HG03575 (cell line): ENCODE measurements around the gene AGMO.
"Not testable (repeated sequence)": the region's sequence is repeated elsewhere in the genome, so short reads cannot be mapped to it uniquely, and the experiment has no call there.

Experiments
- ATAC-seq: cut with Tn5 transposase; IDR thresholded peaks from one replicate; pipeline ENCODE4 v1.9.1; 2021; ENCODE audit not compliant: unreplicated experiment, insufficient number of reproducible peaks, low FRiP score; ENCODE audit errors: extremely low read depth

AGMO gene

DNA sequence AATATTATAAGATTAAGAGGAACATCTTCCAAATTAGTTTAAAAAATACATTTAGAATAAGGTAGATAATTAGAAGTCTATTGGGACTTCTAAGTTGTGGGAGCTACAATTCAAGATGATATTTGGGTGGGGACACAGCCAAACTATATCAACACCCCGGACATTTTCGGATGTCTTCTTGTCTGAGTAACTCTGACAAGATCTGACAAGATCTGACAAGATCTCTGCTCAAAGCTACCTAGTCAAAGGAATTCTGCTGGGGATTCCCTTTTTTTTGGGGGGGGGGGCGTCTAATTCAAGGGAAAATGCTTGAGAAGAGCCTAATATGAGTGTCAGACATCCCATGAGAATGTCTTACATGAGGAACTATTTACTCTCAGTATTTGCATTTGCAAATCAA is 5.2 kb upstream of the AGMO start:
- no peak for ATAC-seq

DNA sequence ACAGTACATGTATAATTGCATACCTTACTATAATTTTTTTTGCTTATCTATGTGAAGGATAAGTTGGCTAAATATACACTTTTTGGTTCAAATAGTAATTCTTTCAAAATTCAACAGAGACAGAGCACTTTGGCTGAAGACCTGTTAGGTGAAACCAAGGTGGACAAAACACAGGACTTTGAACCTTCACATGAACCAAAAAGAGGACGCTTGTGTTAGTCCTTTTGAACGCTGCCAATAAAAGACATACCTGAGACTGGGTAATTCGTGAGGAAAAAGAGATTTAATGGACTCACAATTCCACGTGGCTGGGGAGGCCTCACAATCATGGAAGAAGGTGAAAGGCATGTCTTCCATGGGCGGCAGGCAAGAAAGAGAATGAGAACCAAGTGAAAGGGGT is 4.7 kb upstream of the AGMO start:
- ATAC-seq: no peak

DNA sequence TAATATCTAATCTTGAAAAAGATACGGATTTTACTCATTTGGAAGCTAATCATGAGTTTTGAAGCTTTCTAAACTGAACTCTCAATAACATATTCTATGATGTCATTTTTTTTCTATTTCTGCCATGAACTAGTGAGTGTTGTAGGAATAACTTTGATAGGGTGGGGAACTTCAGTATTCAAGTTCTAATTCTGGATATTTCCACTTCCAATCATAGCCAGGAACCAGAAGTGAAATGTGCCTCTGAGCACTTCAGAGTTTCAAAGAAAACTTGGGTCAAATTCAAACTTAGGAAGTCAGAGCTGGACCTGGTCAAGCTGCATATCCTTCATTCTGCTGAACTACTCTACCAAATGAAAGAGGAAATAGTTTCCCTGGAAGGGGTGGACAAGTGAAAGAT is 847 bp downstream of the AGMO start:
- no peak for ATAC-seq

DNA sequence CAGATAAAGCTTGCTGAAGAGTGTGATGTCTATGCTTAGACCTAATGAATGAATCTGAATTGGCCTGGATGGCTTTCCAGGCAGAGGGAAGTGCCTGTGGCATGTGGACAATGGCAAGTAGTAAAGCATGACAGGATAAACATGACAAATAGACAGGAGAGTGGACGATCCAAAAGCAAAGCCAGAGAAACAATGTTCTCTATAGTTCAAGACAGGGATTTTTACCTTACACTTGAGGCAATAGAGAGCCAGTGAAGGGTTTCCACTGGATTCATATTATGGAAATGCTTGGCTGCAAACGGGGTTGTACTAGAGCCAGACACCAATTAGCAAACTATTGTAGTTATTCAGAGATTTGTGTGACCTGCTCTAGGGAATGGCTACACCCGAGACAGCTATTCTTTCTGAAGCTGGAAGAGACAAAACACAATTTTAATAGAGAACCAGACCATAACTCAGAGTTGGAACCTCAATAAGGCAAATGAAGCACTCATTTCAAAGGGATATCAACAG is 2.3 kb downstream of the AGMO start:
- ATAC-seq: no peak

DNA sequence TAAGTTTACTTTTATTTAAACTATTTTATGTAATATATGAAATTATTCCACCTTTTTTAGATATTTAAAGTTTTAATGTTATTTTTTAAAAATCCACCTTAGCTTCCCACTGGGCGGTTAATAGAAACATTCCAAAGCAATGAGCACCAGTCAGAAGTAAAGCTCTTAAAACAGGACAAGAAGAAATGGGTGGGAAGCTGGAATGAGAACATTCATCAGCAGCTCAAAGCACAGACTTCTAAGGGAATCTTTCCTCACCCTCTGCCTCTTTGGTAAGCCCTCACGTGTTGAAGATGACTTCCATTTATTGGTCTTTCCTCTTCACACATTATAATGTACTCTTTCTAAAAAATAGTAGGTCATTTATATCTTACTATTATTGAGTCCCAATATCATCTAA is 3.1 kb downstream of the AGMO start:
- no peak for ATAC-seq

DNA sequence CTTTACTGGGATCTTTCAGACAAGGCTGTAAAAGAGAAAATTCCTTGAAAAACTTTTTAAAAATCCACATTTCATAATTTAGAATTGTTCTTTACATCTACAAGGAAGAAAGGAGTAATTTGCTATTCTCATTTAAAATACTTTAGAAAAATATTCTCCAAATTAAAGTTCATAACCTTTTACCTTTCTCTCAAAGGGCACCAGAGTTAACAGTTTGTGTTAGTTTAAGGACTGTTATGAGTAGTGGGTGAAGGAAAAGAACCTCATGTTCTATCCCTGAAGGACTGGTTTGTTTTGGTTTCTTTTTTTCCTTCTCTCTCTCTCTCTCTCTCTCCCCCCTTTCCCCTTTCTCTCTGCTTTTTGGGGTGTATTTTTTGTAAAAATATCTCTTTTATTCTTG is 4.1 kb downstream of the AGMO start:
- no peak for ATAC-seq

DNA sequence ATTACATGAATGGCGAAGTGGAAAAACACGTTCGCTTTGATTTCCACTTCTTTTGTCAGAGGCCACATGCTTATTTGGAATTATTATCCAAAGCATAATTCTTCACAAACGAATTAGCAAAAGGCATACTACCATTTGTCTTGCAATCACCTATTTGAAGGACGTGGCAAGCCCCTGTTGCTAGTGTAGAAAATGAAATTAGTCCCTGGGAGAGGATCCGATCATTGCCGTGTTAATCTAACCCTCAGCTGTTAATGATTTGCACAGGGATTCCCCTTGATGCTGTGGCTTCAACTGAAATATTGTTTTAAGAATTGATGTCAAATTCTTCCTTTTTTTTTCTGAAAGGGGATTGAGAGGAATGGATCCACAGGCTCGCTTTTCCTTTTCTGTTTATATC is 4.6 kb downstream of the AGMO start:
- ATAC-seq: no peak

DNA sequence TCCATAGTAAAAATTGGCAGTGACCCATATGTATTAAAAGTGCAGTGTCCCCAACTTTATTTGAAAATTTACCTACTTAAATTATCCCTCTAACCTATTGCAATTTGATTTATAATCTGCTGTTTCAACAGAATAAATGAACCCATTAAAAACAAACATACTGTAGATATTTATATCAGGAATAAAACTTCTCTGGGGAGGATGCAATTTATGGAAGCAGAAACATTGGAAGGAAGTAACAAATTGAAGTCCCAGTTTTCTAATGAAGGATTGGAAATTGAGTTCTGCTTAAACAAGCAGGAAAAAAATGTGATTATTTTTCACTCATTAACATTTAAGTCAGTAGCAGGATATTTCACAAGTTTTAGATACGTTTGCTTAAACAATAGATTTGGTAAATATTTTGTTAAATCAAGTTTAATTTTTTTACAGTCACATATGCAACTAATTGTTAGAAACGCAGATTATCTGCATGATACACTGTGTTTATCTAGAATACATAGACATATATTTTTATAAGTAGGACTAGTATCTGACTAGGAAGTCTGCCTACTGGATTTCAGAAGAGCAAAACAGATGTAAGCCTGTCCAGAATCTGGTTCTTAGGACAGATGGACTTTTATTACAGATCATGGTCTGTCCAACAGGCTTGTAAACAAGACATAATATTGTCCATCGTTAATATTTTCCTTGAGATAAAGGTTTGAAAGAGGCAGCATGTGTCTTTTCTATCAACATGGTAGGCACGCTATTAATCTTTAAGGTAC is 5.3 kb downstream of the AGMO start:
- no peak for ATAC-seq

DNA sequence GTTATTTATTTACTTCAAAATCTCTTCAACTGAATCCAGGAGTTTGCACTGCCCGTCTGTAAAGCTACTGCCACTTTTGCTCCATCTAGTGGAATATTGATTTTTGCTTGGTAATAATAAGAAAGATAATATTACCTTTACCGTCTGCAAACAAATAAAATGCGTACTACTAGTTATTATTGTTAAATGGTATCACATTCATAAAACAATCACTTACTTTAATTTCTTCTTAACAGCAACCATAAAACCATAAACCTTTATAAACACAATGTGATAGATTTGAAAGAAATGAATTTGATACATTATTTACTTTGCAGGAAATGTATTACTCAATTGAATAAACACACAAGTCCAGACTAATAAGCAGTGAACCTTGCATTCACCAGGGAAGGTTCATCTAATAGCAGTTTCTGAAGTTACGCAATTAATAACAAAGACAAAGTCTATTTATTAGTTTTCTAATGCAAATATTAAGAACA is 6.4 kb downstream of the AGMO start:
- no peak for ATAC-seq

DNA sequence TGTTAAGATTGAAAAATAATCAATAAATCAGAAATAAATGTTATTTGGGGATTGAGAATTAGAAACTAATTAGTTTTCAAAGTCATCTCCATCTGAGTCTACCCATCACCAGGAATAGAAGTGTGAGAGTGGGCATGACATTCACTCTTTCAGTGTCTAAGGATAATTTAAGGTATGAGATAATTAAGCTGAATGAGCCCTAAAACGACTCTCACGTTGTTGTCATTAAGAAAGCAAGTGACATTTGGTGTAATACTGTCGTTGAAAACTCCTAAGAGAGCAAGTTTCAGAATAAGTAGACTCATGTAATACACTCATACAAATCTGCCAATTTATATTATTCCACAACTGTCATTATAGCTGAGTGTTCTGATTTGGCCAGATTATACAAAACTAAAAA is 7.1 kb downstream of the AGMO start:
- no peak for ATAC-seq

DNA sequence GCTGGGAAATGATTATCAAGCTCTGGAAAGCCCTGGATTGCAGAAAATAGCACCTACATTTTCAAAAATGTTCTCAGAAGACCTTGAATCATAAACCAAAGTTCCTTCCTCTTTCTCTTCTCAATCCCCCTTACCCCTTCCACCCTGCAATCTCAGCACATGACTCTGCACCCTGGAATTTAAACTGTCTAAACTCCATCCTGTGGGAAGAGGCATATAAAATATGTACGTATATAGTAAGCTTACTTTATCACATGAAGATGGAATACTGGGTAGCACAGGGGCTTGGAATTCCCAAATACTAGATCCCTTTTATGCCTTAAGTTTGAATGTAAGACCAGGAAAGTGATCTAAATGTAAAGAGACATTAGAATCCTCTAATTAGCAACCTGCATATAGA is 7.7 kb downstream of the AGMO start:
- ATAC-seq: no peak

DNA sequence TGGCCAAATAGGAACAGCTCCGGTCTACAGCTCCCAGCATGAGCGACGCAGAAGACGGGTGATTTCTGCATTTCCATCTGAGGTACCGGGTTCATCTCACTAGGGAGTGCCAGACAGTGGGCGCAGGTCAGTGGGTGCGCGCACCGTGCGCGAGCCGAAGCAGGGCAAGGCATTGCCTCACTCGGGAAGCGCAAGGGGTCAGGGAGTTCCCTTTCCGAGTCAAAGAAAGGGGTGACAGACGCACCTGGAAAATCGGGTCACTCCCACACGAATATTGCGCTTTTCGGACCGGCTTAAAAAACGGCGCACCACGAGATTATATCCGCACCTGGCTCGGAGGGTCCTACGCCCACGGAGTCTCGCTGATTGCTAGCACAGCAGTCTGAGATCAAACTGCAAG is 14.5 kb downstream of the AGMO start:
- not testable (repeated sequence) for ATAC-seq

DNA sequence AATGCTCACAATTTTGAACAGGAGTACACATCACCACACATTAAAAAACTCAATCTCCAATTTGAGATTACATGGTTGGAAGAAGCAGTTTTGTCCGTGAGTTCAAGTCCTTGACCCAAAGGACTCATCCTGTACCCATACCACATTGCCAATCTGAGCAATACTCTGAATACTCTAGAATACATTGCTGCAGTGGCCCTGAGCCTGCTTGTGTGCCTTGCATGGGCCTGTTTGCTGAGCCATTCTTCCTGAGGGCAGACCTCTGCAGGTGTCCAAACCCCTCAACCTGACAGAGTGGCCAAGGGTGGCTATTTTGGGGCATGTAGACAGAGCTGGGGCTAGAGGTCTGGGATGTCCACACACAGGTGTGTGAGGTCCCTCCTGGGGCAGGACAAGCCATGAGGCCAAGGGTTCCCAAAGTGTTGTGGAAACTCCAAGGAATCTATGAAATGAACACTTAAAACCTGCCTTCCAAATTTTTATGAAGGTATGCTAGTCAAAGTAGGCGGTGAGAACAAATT is 15.5 kb downstream of the AGMO start:
- no peak for ATAC-seq

DNA sequence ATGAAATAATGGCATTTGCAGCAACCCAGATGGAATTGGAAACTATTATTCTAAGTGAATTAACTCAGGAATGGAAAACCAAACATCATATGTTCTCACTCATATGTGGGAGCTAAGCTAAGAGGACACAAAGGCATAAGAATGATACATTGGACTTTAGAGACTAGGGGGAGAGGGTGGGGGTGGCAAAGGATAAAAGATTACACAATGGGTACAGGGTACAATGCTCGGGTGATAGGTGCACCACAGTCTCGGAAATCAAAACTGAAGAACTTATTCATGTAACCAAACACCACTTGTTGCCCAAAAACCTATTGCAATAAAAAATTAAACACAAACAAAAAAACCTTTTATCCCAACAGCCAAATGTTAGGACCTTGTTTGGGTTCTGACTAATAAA is 17.8 kb downstream of the AGMO start:
- ATAC-seq: no peak

DNA sequence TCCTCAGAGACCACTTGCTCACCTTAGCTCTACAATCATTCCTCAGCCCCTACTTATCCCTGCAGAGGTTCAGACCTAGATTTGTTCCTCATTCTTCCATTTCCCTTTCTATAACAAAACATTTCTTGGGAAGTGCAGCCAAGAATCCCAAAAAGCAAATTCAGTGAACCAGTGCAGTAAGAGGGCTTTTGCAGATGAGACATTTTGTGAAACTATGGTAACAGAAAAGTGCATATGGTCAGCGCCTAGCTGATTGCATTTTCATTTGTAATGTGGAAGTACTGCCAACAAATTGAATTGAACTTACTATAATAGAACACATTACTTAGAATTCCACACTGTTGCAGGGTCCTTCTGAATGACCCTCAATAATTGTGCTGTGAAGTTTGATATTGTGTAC is 18.6 kb downstream of the AGMO start:
- no peak for ATAC-seq

DNA sequence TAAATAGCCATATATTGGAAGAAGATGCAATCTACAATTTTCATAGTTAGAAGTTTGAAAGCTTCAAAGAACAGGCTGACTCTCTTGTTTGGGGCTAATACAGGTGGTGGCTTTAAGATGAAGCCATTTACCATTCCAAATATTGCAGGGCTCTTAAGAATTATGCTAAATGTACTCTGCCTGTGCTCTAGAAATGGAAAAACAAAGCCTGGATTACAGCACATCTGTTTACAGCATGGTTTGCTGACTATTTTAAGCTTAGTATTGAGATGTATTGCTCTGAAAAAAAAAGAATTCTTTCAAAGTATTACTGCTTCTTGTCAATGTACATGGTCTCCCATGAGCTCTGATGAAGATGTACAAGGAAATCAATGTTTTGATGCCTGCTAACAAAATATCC is 34.2 kb downstream of the AGMO start:
- ATAC-seq: no peak

DNA sequence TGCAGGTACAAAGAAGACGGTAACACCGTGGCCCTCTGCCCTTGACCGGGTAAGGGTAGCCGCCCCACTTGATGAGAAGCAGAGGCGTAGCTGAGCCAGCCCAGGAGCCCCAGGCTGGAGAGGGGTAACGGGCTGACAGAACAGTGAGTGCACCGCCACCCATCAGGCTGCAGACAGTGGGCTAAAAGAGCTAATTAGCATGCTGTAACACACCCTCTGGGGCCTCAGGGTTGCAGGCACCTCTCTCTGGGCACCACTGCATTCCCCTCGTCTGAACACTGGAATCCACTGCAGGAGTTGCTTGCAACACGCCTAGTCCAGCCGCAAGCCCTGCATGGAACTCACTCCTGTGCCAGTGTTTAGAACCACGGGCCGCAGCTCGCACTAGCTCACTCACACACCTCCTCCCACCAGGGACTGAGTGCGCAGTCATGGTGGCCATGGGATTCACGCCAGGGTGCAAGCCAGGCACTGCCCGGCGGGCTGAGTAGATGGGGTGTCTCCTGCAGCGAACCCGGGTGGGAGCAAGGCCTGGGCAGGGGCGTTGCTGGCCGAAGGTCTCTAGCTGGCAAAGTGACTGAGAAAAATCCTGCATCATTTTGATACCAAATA is 36.1 kb downstream of the AGMO start:
- no peak for ATAC-seq

DNA sequence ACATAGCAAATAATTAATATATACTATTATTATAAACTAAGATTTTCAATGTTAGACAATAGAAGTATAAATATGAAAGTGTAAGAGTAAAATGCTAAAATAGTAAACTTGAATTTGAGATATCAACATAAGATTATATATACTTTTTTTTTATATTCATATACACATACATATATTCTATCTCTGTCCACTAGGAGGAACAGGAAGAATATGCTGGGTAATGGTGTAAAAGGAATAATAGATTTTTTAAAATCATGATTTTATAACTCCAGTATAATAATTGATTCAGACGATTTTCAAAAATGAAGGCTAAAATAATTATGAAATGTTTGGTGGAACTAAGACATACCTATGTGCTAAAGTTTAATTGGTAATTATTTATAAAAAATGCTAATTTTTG is 37.7 kb downstream of the AGMO start:
- no peak for ATAC-seq

DNA sequence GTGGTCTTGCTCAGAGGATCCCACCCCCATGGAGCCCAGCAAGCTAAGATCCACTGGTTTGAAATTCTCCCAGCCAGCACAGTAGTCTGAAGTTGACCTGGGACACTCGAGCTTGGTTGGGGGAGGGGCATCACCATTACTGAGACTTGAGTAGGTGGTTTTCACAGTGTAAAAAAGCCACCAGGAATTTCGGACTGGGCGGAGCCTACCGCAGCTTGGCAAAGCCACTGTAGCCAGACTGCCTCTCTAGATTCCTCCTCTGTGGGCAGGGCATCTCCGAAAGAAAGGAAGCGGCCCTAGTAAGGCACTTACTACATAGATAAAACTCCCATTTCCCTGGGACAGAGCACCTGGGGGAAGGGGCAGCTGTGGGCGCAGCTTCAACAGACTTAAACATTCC is 44.0 kb downstream of the AGMO start:
- not testable (repeated sequence) for ATAC-seq

DNA sequence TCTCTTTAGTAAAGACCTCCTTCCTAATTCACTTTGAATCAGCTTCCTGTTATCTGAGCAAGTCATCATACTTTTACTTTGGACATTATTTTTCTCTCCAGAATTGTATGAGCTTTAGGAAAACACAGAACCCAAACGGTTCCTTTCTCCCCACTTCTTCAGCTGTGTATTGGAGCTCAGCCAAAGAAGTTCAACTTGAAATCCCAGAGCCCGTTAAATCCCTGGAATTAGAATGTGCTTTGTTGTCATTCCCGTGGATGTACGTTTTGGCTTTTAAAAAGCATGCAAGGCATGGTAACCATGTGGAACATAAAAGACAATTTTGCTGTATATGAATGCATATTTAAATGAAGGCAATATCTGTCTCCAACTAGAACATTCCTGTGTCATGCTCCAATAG is 46.6 kb downstream of the AGMO start:
- ATAC-seq: no peak
